GM12891 (cell line): ENCODE data around the gene ERMARD.

ENCODE experiments used
- POLR2A ChIP-seq: IDR thresholded peaks from 2 replicates; pipeline ENCODE4 v1.6.1; 2011; ENCODE audit warnings: low read depth, low read length, control low read depth
- POLR2AphosphoS5 ChIP-seq: IDR thresholded peaks from 2 replicates; pipeline ENCODE4 v1.6.1; 2011; ENCODE audit warnings: low read depth, low read length, control low read depth
- POU2F2 ChIP-seq: IDR thresholded peaks from 2 replicates; pipeline ENCODE4 v1.6.1; 2011; ENCODE audit warnings: low read depth, mild to moderate bottlenecking, control low read depth, low read length, moderate library complexity
- SPI1 ChIP-seq: IDR thresholded peaks from 2 replicates; pipeline ENCODE4 v1.6.1; 2011; ENCODE audit warnings: low read depth, low read length, control low read depth
- TAF1 ChIP-seq: IDR thresholded peaks from 2 replicates; pipeline ENCODE4 v1.6.1; 2011; ENCODE audit warnings: low read depth, low read length, control low read depth

- TF ChIP-seq POLR2A = no peak
- no peak for TF ChIP-seq TAF1
- TF ChIP-seq POLR2AphosphoS5 = no peak
- no peak for TF ChIP-seq SPI1
- no peak for TF ChIP-seq POU2F2
Observed at GRCh38 chr6:169741344-169741743, 10.1 kb upstream of the ERMARD start.
